ENCODE data around the gene NFIB.

NFIB gene

GRCh38 chr9:14339746-14340145 lies 25.8 kb upstream of the NFIB start:
- H3K27me3 ChIP-seq (ENCODE audit: insufficient read depth, insufficient read length), result peaks cover 38% of the 10 kb centered on the region
- H3K9me3 ChIP-seq (ENCODE audit: insufficient read depth, low read length), result no peaks in the 10 kb centered on the region
- TF ChIP-seq SUZ12 (IDR thresholded peaks at IDR 0.05; ENCODE audit: extremely low read depth, insufficient read depth, insufficient read length) (no peak), YY1 (IDR thresholded peaks at IDR 0.05; ENCODE audit: insufficient read depth, insufficient read length) (no peak), ZNF274 (IDR thresholded peaks at IDR 0.05; ENCODE audit: low read depth, low read length) (no peak)
- H3K4me1 ChIP-seq (ENCODE audit: insufficient read depth, insufficient read length), result peaks cover 4% of the 10 kb centered on the region
- H3K36me3 ChIP-seq (ENCODE audit: insufficient read depth, insufficient read length, low read length), result no peaks in the 10 kb centered on the region
- no peak overlapping the region for H3K4me3 ChIP-seq (ENCODE audit: insufficient read length, low read depth)
- H3K9ac ChIP-seq (ENCODE audit: insufficient read length, low read depth), result no peak overlapping the region
- no peak for DNase-seq (ENCODE audit: low read depth, low spot score)

- Histone ChIP-seq H3K36me3 (ENCODE audit: insufficient read depth, insufficient read length, low read length) (no peaks in the 10 kb centered on the region), H3K9ac (ENCODE audit: insufficient read length, low read depth) (no peak overlapping the region), H3K4me1 (ENCODE audit: insufficient read depth, insufficient read length) (no peaks in the 10 kb centered on the region), H3K9me3 (ENCODE audit: insufficient read depth, low read length) (no peaks in the 10 kb centered on the region), H3K27me3 (ENCODE audit: insufficient read depth, insufficient read length) (peaks cover 17% of the 10 kb centered on the region), H3K4me3 (ENCODE audit: insufficient read length, low read depth) (no peak overlapping the region)
- no peak for DNase-seq (ENCODE audit: low read depth, low spot score)
- TF ChIP-seq YY1 (IDR thresholded peaks at IDR 0.05; ENCODE audit: insufficient read depth, insufficient read length) (no peak), SUZ12 (IDR thresholded peaks at IDR 0.05; ENCODE audit: extremely low read depth, insufficient read depth, insufficient read length) (no peak), ZNF274 (IDR thresholded peaks at IDR 0.05; ENCODE audit: low read depth, low read length) (no peak)
These were observed 23.7 kb upstream of the NFIB start for GRCh38 chr9:14337615-14338014.

- H3K9ac ChIP-seq (ENCODE audit: insufficient read length, low read depth), result no peak overlapping the region
- no peaks in the 10 kb centered on the region for H3K9me3 ChIP-seq (ENCODE audit: insufficient read depth, low read length)
- H3K27me3 ChIP-seq (ENCODE audit: insufficient read depth, insufficient read length), result peaks cover 3% of the 10 kb centered on the region
- no peak for DNase-seq (ENCODE audit: low read depth, low spot score)
- no peaks in the 10 kb centered on the region for H3K4me1 ChIP-seq (ENCODE audit: insufficient read depth, insufficient read length)
- H3K36me3 ChIP-seq (ENCODE audit: insufficient read depth, insufficient read length, low read length), result no peaks in the 10 kb centered on the region
- no peak for TF ChIP-seq SUZ12 (IDR thresholded peaks at IDR 0.05; ENCODE audit: extremely low read depth, insufficient read depth, insufficient read length)
- no peak for TF ChIP-seq ZNF274 (IDR thresholded peaks at IDR 0.05; ENCODE audit: low read depth, low read length)
- no peak for TF ChIP-seq YY1 (IDR thresholded peaks at IDR 0.05; ENCODE audit: insufficient read depth, insufficient read length)
- no peak overlapping the region for H3K4me3 ChIP-seq (ENCODE audit: insufficient read length, low read depth)
These were observed 22.3 kb upstream of the NFIB start for GRCh38 chr9:14336244-14336643.

- no peaks in the 10 kb centered on the region for H3K9me3 ChIP-seq (ENCODE audit: insufficient read depth, low read length)
- DNase-seq (ENCODE audit: low read depth, low spot score), result no peak
- no peak overlapping the region for H3K4me3 ChIP-seq (ENCODE audit: insufficient read length, low read depth)
- H3K36me3 ChIP-seq (ENCODE audit: insufficient read depth, insufficient read length, low read length), result no peaks in the 10 kb centered on the region
- no peaks in the 10 kb centered on the region for H3K27me3 ChIP-seq (ENCODE audit: insufficient read depth, insufficient read length)
- H3K4me1 ChIP-seq (ENCODE audit: insufficient read depth, insufficient read length), result no peaks in the 10 kb centered on the region
- TF ChIP-seq YY1 (IDR thresholded peaks at IDR 0.05; ENCODE audit: insufficient read depth, insufficient read length) (no peak), ZNF274 (IDR thresholded peaks at IDR 0.05; ENCODE audit: low read depth, low read length) (no peak), SUZ12 (IDR thresholded peaks at IDR 0.05; ENCODE audit: extremely low read depth, insufficient read depth, insufficient read length) (no peak)
- H3K9ac ChIP-seq (ENCODE audit: insufficient read length, low read depth), result no peak overlapping the region
These were observed 17.2 kb upstream of the NFIB start for GRCh38 chr9:14331120-14331519.

GRCh38 chr9:14327036-14327435 lies 13.1 kb upstream of the NFIB start:
- no peaks in the 10 kb centered on the region for H3K36me3 ChIP-seq (ENCODE audit: insufficient read depth, insufficient read length, low read length)
- H3K9ac ChIP-seq (ENCODE audit: insufficient read length, low read depth), result no peak overlapping the region
- H3K4me1 ChIP-seq (ENCODE audit: insufficient read depth, insufficient read length), result no peaks in the 10 kb centered on the region
- H3K27me3 ChIP-seq (ENCODE audit: insufficient read depth, insufficient read length), result peaks cover 26% of the 10 kb centered on the region
- no peak overlapping the region for H3K4me3 ChIP-seq (ENCODE audit: insufficient read length, low read depth)
- H3K9me3 ChIP-seq (ENCODE audit: insufficient read depth, low read length), result no peaks in the 10 kb centered on the region
- TF ChIP-seq YY1 (IDR thresholded peaks at IDR 0.05; ENCODE audit: insufficient read depth, insufficient read length) (no peak), ZNF274 (IDR thresholded peaks at IDR 0.05; ENCODE audit: low read depth, low read length) (no peak), SUZ12 (IDR thresholded peaks at IDR 0.05; ENCODE audit: extremely low read depth, insufficient read depth, insufficient read length) (no peak)
- DNase-seq (ENCODE audit: low read depth, low spot score), result no peak

GRCh38 chr9:14326264-14326826 lies 12.4 kb upstream of the NFIB start:
- no peak for DNase-seq (ENCODE audit: low read depth, low spot score)

GRCh38 chr9:14325147-14325546 lies 11.2 kb upstream of the NFIB start:
- no peak for TF ChIP-seq SUZ12 (IDR thresholded peaks at IDR 0.05; ENCODE audit: extremely low read depth, insufficient read depth, insufficient read length)
- Histone ChIP-seq H3K9me3 (ENCODE audit: insufficient read depth, low read length) (no peaks in the 10 kb centered on the region), H3K4me1 (ENCODE audit: insufficient read depth, insufficient read length) (no peaks in the 10 kb centered on the region), H3K4me3 (ENCODE audit: insufficient read length, low read depth) (no peak overlapping the region), H3K27me3 (ENCODE audit: insufficient read depth, insufficient read length) (peaks cover 45% of the 10 kb centered on the region), H3K9ac (ENCODE audit: insufficient read length, low read depth) (no peak overlapping the region), H3K36me3 (ENCODE audit: insufficient read depth, insufficient read length, low read length) (no peaks in the 10 kb centered on the region)
- DNase-seq (ENCODE audit: low read depth, low spot score), result no peak

More at GRCh38 chr9:14326264-14326826, 12.4 kb upstream of the NFIB start:
- peaks cover 33% of the 10 kb centered on the region for H3K27me3 ChIP-seq (ENCODE audit: insufficient read depth, insufficient read length)
- TF ChIP-seq ZNF274 (IDR thresholded peaks at IDR 0.05; ENCODE audit: low read depth, low read length) (no peak), YY1 (IDR thresholded peaks at IDR 0.05; ENCODE audit: insufficient read depth, insufficient read length) (no peak), SUZ12 (IDR thresholded peaks at IDR 0.05; ENCODE audit: extremely low read depth, insufficient read depth, insufficient read length) (no peak)
- H3K4me3 ChIP-seq (ENCODE audit: insufficient read length, low read depth), result no peak overlapping the region
- no peaks in the 10 kb centered on the region for H3K4me1 ChIP-seq (ENCODE audit: insufficient read depth, insufficient read length)
- no peak overlapping the region for H3K9ac ChIP-seq (ENCODE audit: insufficient read length, low read depth)
- no peaks in the 10 kb centered on the region for H3K36me3 ChIP-seq (ENCODE audit: insufficient read depth, insufficient read length, low read length)
- no peaks in the 10 kb centered on the region for H3K9me3 ChIP-seq (ENCODE audit: insufficient read depth, low read length)

All from NT2/D1 (cell line).